HEK293 (cell line): ENCODE results near the gene CD79A.

ENCODE experiments used
- CTCF ChIA-PET: fragments of 350-600 bp; formaldehyde crosslinking; extraction: SDS; loops from one replicate; lab custom pipeline; 2021; ENCODE audit warnings: antibody characterized with exemption; lab: Yijun Ruan, JAX
- POLR2A ChIA-PET: fragments of 300-600 bp; formaldehyde crosslinking; extraction: SDS; loops from one replicate; lab custom pipeline; 2020; ENCODE audit warnings: antibody characterized with exemption, inconsistent platforms; lab: Yijun Ruan, JAX
- H3K27ac ChIP-seq: fragments of 200-500 bp; sonication (Bioruptor generic); 2 replicates; pipeline ENCODE4 v1.5.1; 2014; ENCODE audit warnings: low read depth, low read length, control low read depth, inconsistent platforms; ENCODE audit errors: extremely low read depth
- H3K36me3 ChIP-seq, 2 experiments: fragments of 200-500 bp in 1 of 2; sonication (Bioruptor generic) in 1 of 2; 1 replicate in 1 of 2; 2 replicates in 1 of 2; pipeline ENCODE4 v1.5.1; 2014 to 2017; ENCODE audit warnings: inconsistent platforms in 2 of 2, low read length in 2 of 2; ENCODE audit not compliant: control insufficient read depth in 2 of 2, insufficient read depth in 1 of 2
- H3K4me1 ChIP-seq: fragments of 200-500 bp; sonication (Bioruptor generic); 2 replicates; pipeline ENCODE4 v1.5.1; 2014; ENCODE audit warnings: mild to moderate bottlenecking, low read length, inconsistent platforms; ENCODE audit not compliant: control insufficient read depth, insufficient read depth
- H3K4me3 ChIP-seq: 2 replicates; pipeline ENCODE4 v1.5.1; 2011; ENCODE audit warnings: low read depth, mild to moderate bottlenecking, control low read depth, low read length, moderate library complexity
- H3K9me3 ChIP-seq: fragments of 200-500 bp; sonication (Bioruptor generic); 2 replicates; pipeline ENCODE4 v1.5.1; 2014; ENCODE audit warnings: low read depth, low read length, inconsistent platforms; ENCODE audit not compliant: control insufficient read depth, insufficient read depth
- CTCF ChIP-seq: fragments of 450-650 bp; formaldehyde crosslinking; IDR thresholded peaks from 2 replicates; pipeline ENCODE4 v1.5.1; 2016; ENCODE audit warnings: missing biosample characterization, missing genetic modification characterization
- HOXD13 ChIP-seq: sonication (generic); formaldehyde crosslinking; IDR thresholded peaks from 2 replicates; pipeline ENCODE4 v1.8.0; 2022; ENCODE audit warnings: missing genetic modification reagents, borderline replicate concordance
- INSM2 ChIP-seq: fragments of 450-650 bp; formaldehyde crosslinking; IDR thresholded peaks from 2 replicates; pipeline ENCODE4 v1.5.1; 2016; ENCODE audit warnings: missing biosample characterization, missing genetic modification characterization
- KLF16 ChIP-seq: fragments of 450-650 bp; formaldehyde crosslinking; IDR thresholded peaks from 2 replicates; pipeline ENCODE4 v1.5.1; 2017; ENCODE audit warnings: missing biosample characterization, missing genetic modification characterization
- PRDM6 ChIP-seq: fragments of 450-650 bp; formaldehyde crosslinking; IDR thresholded peaks from 2 replicates; pipeline ENCODE4 v1.5.1; 2017; ENCODE audit warnings: missing biosample characterization, missing genetic modification characterization
- SETDB1 ChIP-seq: IDR thresholded peaks from one replicate; pipeline ENCODE4 v1.6.1; 2017; ENCODE audit warnings: mild to moderate bottlenecking, low read length, moderate library complexity, mixed read lengths; ENCODE audit not compliant: insufficient read length
- SP7 ChIP-seq: fragments of 450-650 bp; formaldehyde crosslinking; IDR thresholded peaks from 2 replicates; pipeline ENCODE4 v1.5.1; 2016; ENCODE audit warnings: missing biosample characterization, missing genetic modification characterization
- ZBTB17 ChIP-seq: fragments of 450-650 bp; formaldehyde crosslinking; IDR thresholded peaks from 2 replicates; pipeline ENCODE4 v1.5.1; 2016; ENCODE audit warnings: missing biosample characterization, missing genetic modification characterization
- ZIC2 ChIP-seq: fragments of 450-650 bp; formaldehyde crosslinking; IDR thresholded peaks from 2 replicates; pipeline ENCODE4 v1.5.1; 2016; ENCODE audit warnings: missing biosample characterization, missing genetic modification characterization
- ZNF174 ChIP-seq: fragments of 450-650 bp; formaldehyde crosslinking; IDR thresholded peaks from 2 replicates; pipeline ENCODE4 v1.5.0; 2017; ENCODE audit warnings: missing biosample characterization, mild to moderate bottlenecking, missing genetic modification characterization
- ZNF274 ChIP-seq, 2 experiments: fragments of 200-500 bp in 1 of 2; fragments of 450-650 bp in 1 of 2; sonication (Bioruptor generic) in 1 of 2; formaldehyde crosslinking in 1 of 2; IDR thresholded peaks; 2 replicates each; pipeline versions ENCODE4 v1.5.1 to v1.6.1; 2014 to 2016; ENCODE audit warnings: borderline replicate concordance in 1 of 2, inconsistent platforms in 1 of 2, low read length in 1 of 2, missing biosample characterization in 1 of 2, missing genetic modification characterization in 1 of 2
- ZNF324 ChIP-seq: fragments of 450-650 bp; formaldehyde crosslinking; IDR thresholded peaks from 2 replicates; pipeline ENCODE4 v1.5.1; 2016; ENCODE audit warnings: missing biosample characterization, missing genetic modification characterization
- ZNF341 ChIP-seq: fragments of 450-650 bp; formaldehyde crosslinking; IDR thresholded peaks from 2 replicates; pipeline ENCODE4; 2016; ENCODE audit warnings: low read depth, missing biosample characterization, missing genetic modification characterization
- ZNF362 ChIP-seq: fragments of 450-650 bp; formaldehyde crosslinking; IDR thresholded peaks from 2 replicates; pipeline ENCODE4 v1.5.1; 2016; ENCODE audit warnings: missing biosample characterization, missing genetic modification characterization
- ZNF404 ChIP-seq: fragments of 450-650 bp; formaldehyde crosslinking; IDR thresholded peaks from 2 replicates; pipeline ENCODE4 v1.5.1; 2017; ENCODE audit warnings: missing biosample characterization, missing genetic modification characterization
- ZNF488 ChIP-seq: fragments of 450-650 bp; formaldehyde crosslinking; IDR thresholded peaks from 2 replicates; pipeline ENCODE4 v1.5.1; 2016; ENCODE audit warnings: missing biosample characterization, missing genetic modification characterization
- ZNF529 ChIP-seq: fragments of 450-650 bp; formaldehyde crosslinking; IDR thresholded peaks from 2 replicates; pipeline ENCODE4 v1.5.1; 2017; ENCODE audit warnings: missing genetic modification characterization, missing biosample characterization; ENCODE audit not compliant: insufficient replicate concordance
- ZNF596 ChIP-seq: fragments of 450-650 bp; IDR thresholded peaks from 2 replicates; pipeline ENCODE4 v1.5.0; 2018; ENCODE audit warnings: missing biosample characterization, mild to moderate bottlenecking, missing genetic modification characterization, moderate library complexity
- ZNF624 ChIP-seq: fragments of 450-650 bp; formaldehyde crosslinking; IDR thresholded peaks from 2 replicates; pipeline ENCODE4 v1.5.1; 2017; ENCODE audit warnings: missing biosample characterization, missing genetic modification characterization
- ZNF664 ChIP-seq: fragments of 450-650 bp; formaldehyde crosslinking; IDR thresholded peaks from 2 replicates; pipeline ENCODE4 v1.5.1; 2016; ENCODE audit warnings: missing biosample characterization, missing genetic modification characterization
- TF ChIP-seq, protein P1 (sequence below): fragments of 450-650 bp; formaldehyde crosslinking; IDR thresholded peaks from 2 replicates; pipeline ENCODE4 v1.5.1; 2016; ENCODE audit warnings: missing biosample characterization, missing genetic modification characterization
- TF ChIP-seq, protein P2 (sequence below): fragments of 450-650 bp; formaldehyde crosslinking; IDR thresholded peaks from 2 replicates; pipeline ENCODE4 v1.5.1; 2016; ENCODE audit warnings: missing biosample characterization, missing genetic modification characterization
- TF ChIP-seq, protein P3 (sequence below): fragments of 450-650 bp; formaldehyde crosslinking; IDR thresholded peaks from 2 replicates; pipeline ENCODE4; 2016; ENCODE audit warnings: missing biosample characterization, missing genetic modification characterization

CD79A gene

DNA sequence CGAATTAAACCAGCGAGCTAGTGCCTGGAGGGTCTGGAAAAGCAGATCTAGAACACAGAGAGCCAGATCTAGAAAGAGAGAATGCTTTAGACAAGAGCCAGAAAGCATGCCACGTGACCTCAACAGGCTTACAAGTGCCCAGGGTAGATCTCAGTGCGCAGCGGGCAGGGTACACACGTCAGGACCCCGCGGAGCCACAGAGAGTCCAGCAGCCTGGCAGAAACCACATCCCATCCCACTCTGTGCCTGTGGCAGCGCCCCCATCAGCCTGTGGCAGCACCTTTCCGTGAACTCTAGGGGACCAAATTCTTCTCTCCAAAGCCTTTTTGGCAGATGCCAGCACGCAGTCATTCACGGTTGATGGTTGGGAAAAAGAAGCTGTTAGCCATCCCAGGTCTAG, 11.8 kb downstream of the CD79A start:
- Histone ChIP-seq H3K27ac (0 out of 2 replicates have a peak overlapping the region, but pooled peaks have one; percentile 4), H3K36me3 (peaks cover 20 to 24% of the 10 kb centered on the region in 2 experiments), H3K4me3 (no peak overlapping the region), H3K9me3 (no peaks in the 10 kb centered on the region), H3K4me1 (peaks cover 7% of the 10 kb centered on the region; the same call in 1 of the 2 replicates)
- ChIA-PET CTCF (interaction anchor here (0.6 to 1.7 kb wide), 5 partner anchors 16 to 120 kb away, joined by 3 to 5 read pairs (median 4); no protein-coding TSS in a partner anchor), POLR2A (interaction anchor here (0.7 to 1.3 kb wide), 3 partner anchors 10 to 16 kb away, joined by 3 to 4 read pairs (median 4); no protein-coding TSS in a partner anchor)
- no peak for TF ChIP-seq ZNF324
- TF ChIP-seq SP7 (tag by site-specific recombination) = no peak
- no peak for TF ChIP-seq ZNF174 (tag by site-specific recombination)
- no peak for TF ChIP-seq SETDB1
- no peak for TF ChIP-seq ZNF624 (tag by site-specific recombination)
- no peak for TF ChIP-seq ZNF664 (tag by site-specific recombination)
- no peak for TF ChIP-seq CTCF (tag by site-specific recombination)
- TF ChIP-seq ZBTB17 = no peak
- TF ChIP-seq ZNF404 = no peak
- TF ChIP-seq ZNF488 (tag by site-specific recombination) = no peak
- no peak for TF ChIP-seq KLF16 (tag by site-specific recombination)
- no peak for TF ChIP-seq INSM2 (tag by site-specific recombination)
- TF ChIP-seq, protein P1, sequence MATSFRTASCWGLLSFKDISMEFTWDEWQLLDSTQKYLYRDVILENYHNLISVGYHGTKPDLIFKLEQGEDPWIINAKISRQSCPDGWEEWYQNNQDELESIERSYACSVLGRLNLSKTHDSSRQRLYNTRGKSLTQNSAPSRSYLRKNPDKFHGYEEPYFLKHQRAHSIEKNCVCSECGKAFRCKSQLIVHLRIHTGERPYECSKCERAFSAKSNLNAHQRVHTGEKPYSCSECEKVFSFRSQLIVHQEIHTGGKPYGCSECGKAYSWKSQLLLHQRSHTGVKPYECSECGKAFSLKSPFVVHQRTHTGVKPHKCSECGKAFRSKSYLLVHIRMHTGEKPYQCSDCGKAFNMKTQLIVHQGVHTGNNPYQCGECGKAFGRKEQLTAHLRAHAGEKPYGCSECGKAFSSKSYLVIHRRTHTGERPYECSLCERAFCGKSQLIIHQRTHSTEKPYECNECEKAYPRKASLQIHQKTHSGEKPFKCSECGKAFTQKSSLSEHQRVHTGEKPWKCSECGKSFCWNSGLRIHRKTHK (tag by site-specific recombination) = no peak
- TF ChIP-seq ZIC2 = no peak

GRCh38 chr19:41889896-41890295, 12.8 kb downstream of the CD79A start:
- POLR2A ChIA-PET = interaction anchor here (0.6 to 1.3 kb wide), 2 partner anchors 55 to 69 kb away, joined by 4 to 6 read pairs; partner anchors contain the start of gene RABAC1
- CTCF ChIA-PET = interaction anchor here (0.6 to 1.7 kb wide), 6 partner anchors 10 to 95 kb away, joined by 3 to 5 read pairs (median 4); no protein-coding TSS in a partner anchor
- TF ChIP-seq, protein P2, sequence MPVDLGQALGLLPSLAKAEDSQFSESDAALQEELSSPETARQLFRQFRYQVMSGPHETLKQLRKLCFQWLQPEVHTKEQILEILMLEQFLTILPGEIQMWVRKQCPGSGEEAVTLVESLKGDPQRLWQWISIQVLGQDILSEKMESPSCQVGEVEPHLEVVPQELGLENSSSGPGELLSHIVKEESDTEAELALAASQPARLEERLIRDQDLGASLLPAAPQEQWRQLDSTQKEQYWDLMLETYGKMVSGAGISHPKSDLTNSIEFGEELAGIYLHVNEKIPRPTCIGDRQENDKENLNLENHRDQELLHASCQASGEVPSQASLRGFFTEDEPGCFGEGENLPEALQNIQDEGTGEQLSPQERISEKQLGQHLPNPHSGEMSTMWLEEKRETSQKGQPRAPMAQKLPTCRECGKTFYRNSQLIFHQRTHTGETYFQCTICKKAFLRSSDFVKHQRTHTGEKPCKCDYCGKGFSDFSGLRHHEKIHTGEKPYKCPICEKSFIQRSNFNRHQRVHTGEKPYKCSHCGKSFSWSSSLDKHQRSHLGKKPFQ (tag by site-specific recombination) = no peak
- TF ChIP-seq ZNF341 (tag by site-specific recombination) (no peak), ZNF362 (tag by site-specific recombination) (no peak), ZNF529 (tag by site-specific recombination) (no peak), HOXD13 (CRISPR knock-in tag) (no peak), PRDM6 (tag by site-specific recombination) (no peak), ZNF596 (tag by site-specific recombination) (no peak), ZNF274 (IDR thresholded peaks at IDR 0.05; ENCODE audit: low read length) (no peak), ZNF274 (tag by site-specific recombination; IDR thresholded peaks at IDR 0.05; ENCODE audit: borderline replicate concordance) (no peak)
- TF ChIP-seq, protein P3, sequence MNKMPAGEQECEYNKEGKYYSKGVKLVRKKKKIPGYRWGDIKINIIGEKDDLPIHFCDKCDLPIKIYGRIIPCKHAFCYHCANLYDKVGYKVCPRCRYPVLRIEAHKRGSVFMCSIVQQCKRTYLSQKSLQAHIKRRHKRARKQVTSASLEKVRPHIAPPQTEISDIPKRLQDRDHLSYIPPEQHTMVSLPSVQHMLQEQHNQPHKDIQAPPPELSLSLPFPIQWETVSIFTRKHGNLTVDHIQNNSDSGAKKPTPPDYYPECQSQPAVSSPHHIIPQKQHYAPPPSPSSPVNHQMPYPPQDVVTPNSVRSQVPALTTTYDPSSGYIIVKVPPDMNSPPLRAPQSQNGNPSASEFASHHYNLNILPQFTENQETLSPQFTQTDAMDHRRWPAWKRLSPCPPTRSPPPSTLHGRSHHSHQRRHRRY (tag by site-specific recombination) = no peak

More at GRCh38 chr19:41889896-41890295, 12.8 kb downstream of the CD79A start:
- H3K36me3 ChIP-seq = peaks cover 20 to 30% of the 10 kb centered on the region in 2 experiments
- no peak overlapping the region for H3K27ac ChIP-seq
- H3K9me3 ChIP-seq = no peaks in the 10 kb centered on the region
- H3K4me1 ChIP-seq = peaks cover 7% of the 10 kb centered on the region; the same call in 1 of the 2 replicates
- no peak overlapping the region for H3K4me3 ChIP-seq
